ENCODE measurements around the gene HAUS1.

The HAUS1 gene

DNA sequence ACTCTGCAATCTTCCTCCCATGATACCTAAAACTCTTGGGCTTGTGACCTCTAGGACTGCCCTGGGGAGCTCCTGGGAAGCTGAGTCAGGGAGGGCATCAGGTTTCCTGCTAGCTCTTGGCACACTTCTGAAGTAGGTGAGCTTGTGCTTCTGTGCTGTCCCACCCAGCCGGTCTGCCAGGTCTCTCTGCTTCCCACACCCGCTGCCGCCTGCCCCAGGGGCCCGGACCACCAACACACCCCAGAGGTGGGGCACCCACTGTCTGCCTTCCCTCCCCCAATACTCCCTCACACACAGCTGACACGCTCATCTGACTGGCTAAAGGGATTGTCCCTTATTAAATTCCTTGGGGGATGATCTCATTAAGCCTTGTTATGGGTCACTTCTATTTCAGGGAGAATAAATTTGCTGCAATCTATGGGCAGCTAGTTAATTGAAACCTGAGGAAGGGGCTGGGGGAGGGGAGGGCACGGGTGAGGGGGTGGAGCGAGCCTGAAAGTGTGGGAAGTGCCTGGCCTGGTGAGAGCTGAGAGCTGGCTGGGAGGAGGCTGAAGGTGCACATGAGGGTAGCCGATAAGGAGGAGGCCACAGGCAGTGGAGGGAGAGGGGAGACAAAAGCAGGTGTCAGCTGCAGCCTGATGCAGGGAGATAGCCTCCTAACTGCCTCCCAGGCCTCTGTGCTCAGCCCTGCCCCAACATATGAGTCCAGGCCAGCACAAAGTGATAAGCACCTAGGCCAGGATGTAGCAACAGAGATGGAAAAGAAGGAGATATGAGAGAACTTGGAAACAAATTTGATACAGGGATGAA, 48.8 kb downstream of the HAUS1 start:
- no peak for DNase-seq (ENCODE audit: low read depth)
- no peak for TF ChIP-seq MYC (IDR thresholded peaks at IDR 0.05; ENCODE audit: low read depth, low read length)
- TF ChIP-seq, protein P1, sequence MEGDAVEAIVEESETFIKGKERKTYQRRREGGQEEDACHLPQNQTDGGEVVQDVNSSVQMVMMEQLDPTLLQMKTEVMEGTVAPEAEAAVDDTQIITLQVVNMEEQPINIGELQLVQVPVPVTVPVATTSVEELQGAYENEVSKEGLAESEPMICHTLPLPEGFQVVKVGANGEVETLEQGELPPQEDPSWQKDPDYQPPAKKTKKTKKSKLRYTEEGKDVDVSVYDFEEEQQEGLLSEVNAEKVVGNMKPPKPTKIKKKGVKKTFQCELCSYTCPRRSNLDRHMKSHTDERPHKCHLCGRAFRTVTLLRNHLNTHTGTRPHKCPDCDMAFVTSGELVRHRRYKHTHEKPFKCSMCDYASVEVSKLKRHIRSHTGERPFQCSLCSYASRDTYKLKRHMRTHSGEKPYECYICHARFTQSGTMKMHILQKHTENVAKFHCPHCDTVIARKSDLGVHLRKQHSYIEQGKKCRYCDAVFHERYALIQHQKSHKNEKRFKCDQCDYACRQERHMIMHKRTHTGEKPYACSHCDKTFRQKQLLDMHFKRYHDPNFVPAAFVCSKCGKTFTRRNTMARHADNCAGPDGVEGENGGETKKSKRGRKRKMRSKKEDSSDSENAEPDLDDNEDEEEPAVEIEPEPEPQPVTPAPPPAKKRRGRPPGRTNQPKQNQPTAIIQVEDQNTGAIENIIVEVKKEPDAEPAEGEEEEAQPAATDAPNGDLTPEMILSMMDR (IDR thresholded peaks at IDR 0.05; ENCODE audit: low read depth, low read length): no peak
- TF ChIP-seq MAX (IDR thresholded peaks at IDR 0.05; ENCODE audit: low read depth, low read length): no peak
- TF ChIP-seq POLR2A (IDR thresholded peaks at IDR 0.05; ENCODE audit: extremely low read depth, insufficient read length): no peak
- H3K4me3 ChIP-seq (ENCODE audit: low read depth, low read length): no peak overlapping the region

DNA sequence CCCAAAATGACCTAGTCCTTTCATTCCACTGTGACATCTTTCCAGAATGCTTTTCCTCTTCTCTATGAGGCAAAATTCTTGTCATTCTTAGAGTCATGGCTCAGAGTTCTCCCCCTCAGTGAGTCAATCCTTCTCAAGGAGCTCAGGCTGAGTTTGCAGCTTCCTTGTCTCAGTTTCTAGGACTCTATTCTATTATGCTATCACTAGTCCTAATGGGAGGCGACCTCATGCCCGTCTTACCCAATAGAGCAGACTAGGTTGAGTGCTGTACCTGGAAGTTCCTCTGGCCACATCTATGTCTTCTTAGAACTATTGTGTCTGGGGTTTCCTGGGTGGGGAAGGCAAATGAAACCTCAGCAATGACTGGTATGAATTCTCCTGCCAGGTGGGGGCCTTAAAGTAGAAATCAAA, 51.5 kb downstream of the HAUS1 start:
- no peak for DNase-seq (ENCODE audit: low read depth)
- H3K4me3 ChIP-seq (ENCODE audit: low read depth, low read length): no peak overlapping the region
- TF ChIP-seq POLR2A (IDR thresholded peaks at IDR 0.05; ENCODE audit: extremely low read depth, insufficient read length) (no peak), MYC (IDR thresholded peaks at IDR 0.05; ENCODE audit: low read depth, low read length) (no peak), MAX (IDR thresholded peaks at IDR 0.05; ENCODE audit: low read depth, low read length) (no peak)
- TF ChIP-seq, protein P1 (IDR thresholded peaks at IDR 0.05; ENCODE audit: low read depth, low read length): no peak

- H3K4me3 ChIP-seq (ENCODE audit: low read depth, low read length): no peak overlapping the region
- no peak for DNase-seq (ENCODE audit: low read depth)
- TF ChIP-seq MAX (IDR thresholded peaks at IDR 0.05; ENCODE audit: low read depth, low read length): no peak
- TF ChIP-seq, protein P1 (IDR thresholded peaks at IDR 0.05; ENCODE audit: low read depth, low read length): no peak
- TF ChIP-seq MYC (IDR thresholded peaks at IDR 0.05; ENCODE audit: low read depth, low read length): no peak
- TF ChIP-seq POLR2A (IDR thresholded peaks at IDR 0.05; ENCODE audit: extremely low read depth, insufficient read length): no peak
These were observed 52.0 kb downstream of the HAUS1 start for GRCh38 chr18:46156124-46156745.

GRCh38 chr18:46156843-46157242, 52.7 kb downstream of the HAUS1 start:
- TF ChIP-seq POLR2A (IDR thresholded peaks at IDR 0.05; ENCODE audit: extremely low read depth, insufficient read length): no peak
- no peak for TF ChIP-seq MYC (IDR thresholded peaks at IDR 0.05; ENCODE audit: low read depth, low read length)
- TF ChIP-seq, protein P1 (IDR thresholded peaks at IDR 0.05; ENCODE audit: low read depth, low read length): no peak
- no peak for TF ChIP-seq MAX (IDR thresholded peaks at IDR 0.05; ENCODE audit: low read depth, low read length)
- no peak for DNase-seq (ENCODE audit: low read depth)
- H3K4me3 ChIP-seq (ENCODE audit: low read depth, low read length): no peak overlapping the region

DNA sequence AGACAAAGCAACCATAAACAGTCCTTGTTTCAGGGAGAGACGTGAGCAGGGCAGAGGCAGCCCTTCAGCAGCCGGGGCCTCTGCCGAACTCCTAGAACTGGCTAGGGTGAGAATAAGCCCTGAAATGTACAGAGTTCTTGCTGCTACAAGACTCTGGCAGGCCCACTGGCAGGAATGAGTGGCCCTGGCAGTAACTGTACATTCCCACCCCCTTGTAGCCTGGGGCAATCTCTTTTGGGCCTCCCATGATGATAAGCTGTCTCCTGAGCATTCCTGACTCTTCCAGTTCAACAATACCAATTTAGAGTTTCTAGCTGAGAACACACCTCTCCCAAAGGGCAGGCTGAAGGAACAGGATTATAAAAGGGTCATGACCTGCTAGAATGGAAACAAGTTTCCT, 54.3 kb downstream of the HAUS1 start:
- H3K4me3 ChIP-seq (ENCODE audit: low read depth, low read length): no peak overlapping the region
- TF ChIP-seq POLR2A (IDR thresholded peaks at IDR 0.05; ENCODE audit: extremely low read depth, insufficient read length) (no peak), MAX (IDR thresholded peaks at IDR 0.05; ENCODE audit: low read depth, low read length) (no peak), MYC (IDR thresholded peaks at IDR 0.05; ENCODE audit: low read depth, low read length) (no peak)
- TF ChIP-seq, protein P1 (IDR thresholded peaks at IDR 0.05; ENCODE audit: low read depth, low read length): no peak
- no peak for DNase-seq (ENCODE audit: low read depth)
